Keratinocyte (primary cell): ENCODE results near the gene GJC3. TPM values are rescaled to one million over a fixed set of nuclear protein-coding genes. Genes with fewer than 3 reads are reported as not detected.

Source experiments
- DNase-seq: peaks from one replicate; pipeline ENCODE4 v3.0.0-alpha.2; 2011; ENCODE audit warnings: low read depth, missing footprints, low spot score
- FAIRE-seq: peaks from 2 replicates; lab custom pipeline; 2011; peaks lifted over from hg19 to GRCh38; lab: Jason Lieb, UNC
- H2AFZ ChIP-seq: 2 replicates; pipeline ENCODE4 v1.6.0; 2012; ENCODE audit warnings: low read length, control low read depth, inconsistent platforms; ENCODE audit not compliant: control insufficient read depth
- H3K27ac ChIP-seq: 2 replicates; pipeline ENCODE4 v1.5.1; 2011; ENCODE audit warnings: low read length; ENCODE audit not compliant: control insufficient read depth, insufficient read depth
- H3K27me3 ChIP-seq: 3 replicates; pipeline ENCODE4 v1.6.0; 2011; ENCODE audit warnings: low read length; ENCODE audit not compliant: control insufficient read depth, insufficient read depth; ENCODE audit errors: extremely low read depth
- H3K36me3 ChIP-seq, 2 experiments: 2 replicates in 1 of 2; 3 replicates in 1 of 2; pipeline ENCODE4 v1.5.1; 2011; ENCODE audit warnings: low read length in 2 of 2, mild to moderate bottlenecking in 1 of 2; ENCODE audit not compliant: control insufficient read depth in 2 of 2, insufficient read depth in 2 of 2; ENCODE audit errors: extremely low read depth in 1 of 2
- H3K4me1 ChIP-seq: 3 replicates; pipeline ENCODE4 v1.5.1; 2011; ENCODE audit warnings: low read length; ENCODE audit not compliant: control insufficient read depth, insufficient read depth; ENCODE audit errors: extremely low read depth
- H3K4me2 ChIP-seq: 3 replicates; pipeline ENCODE4 v1.6.0; 2011; ENCODE audit warnings: low read depth, low read length; ENCODE audit not compliant: control insufficient read depth, insufficient read depth; ENCODE audit errors: extremely low read depth
- H3K4me3 ChIP-seq, 3 experiments: fragments of 200-600 bp in 1 of 3; sonication (generic) in 1 of 3; 2 replicates in 2 of 3; 3 replicates in 1 of 3; pipeline ENCODE4 v1.5.1; 2011 to 2016; ENCODE audit warnings: low read length in 3 of 3, mild to moderate bottlenecking in 3 of 3, control low read depth in 2 of 3, inconsistent platforms in 1 of 3, low read depth in 1 of 3, mixed read lengths in 1 of 3, mixed run types in 1 of 3, moderate library complexity in 1 of 3; ENCODE audit not compliant: control insufficient read depth in 2 of 3, insufficient read depth in 2 of 3; ENCODE audit errors: extremely low read depth in 1 of 3
- H3K79me2 ChIP-seq: 2 replicates; pipeline ENCODE4 v1.6.0; 2012; ENCODE audit warnings: low read length; ENCODE audit not compliant: control insufficient read depth, insufficient read depth
- H3K9ac ChIP-seq: 3 replicates; pipeline ENCODE4 v1.6.0; 2011; ENCODE audit warnings: low read length; ENCODE audit not compliant: control insufficient read depth, insufficient read depth; ENCODE audit errors: extremely low read depth
- H3K9me1 ChIP-seq: 3 replicates; pipeline ENCODE4 v1.6.0; 2011; ENCODE audit warnings: low read length; ENCODE audit not compliant: control insufficient read depth, insufficient read depth; ENCODE audit errors: extremely low read depth
- H3K9me3 ChIP-seq: 2 replicates; pipeline ENCODE4 v1.5.1; 2012; ENCODE audit warnings: low read depth, low read length; ENCODE audit not compliant: control insufficient read depth
- H4K20me1 ChIP-seq: 3 replicates; pipeline ENCODE4 v1.6.0; 2011; ENCODE audit warnings: low read length; ENCODE audit not compliant: control insufficient read depth, insufficient read depth; ENCODE audit errors: extremely low read depth
- CTCF ChIP-seq, 3 experiments: IDR thresholded peaks in 1 of 3; conservative IDR thresholded peaks in 1 of 3; optimal IDR thresholded peaks in 1 of 3; 2 replicates in 2 of 3; 3 replicates in 1 of 3; pipeline versions ENCODE3 to v1.5.1; 2011; ENCODE audit warnings: low read length in 3 of 3, mild to moderate bottlenecking in 3 of 3, moderate library complexity in 2 of 3, control low read depth in 1 of 3, inconsistent platforms in 1 of 3; ENCODE audit not compliant: insufficient read depth in 2 of 3; ENCODE audit errors: extremely low read depth in 1 of 3
- EZH2 ChIP-seq: IDR thresholded peaks from one replicate; pipeline ENCODE4 v1.6.1; 2012; ENCODE audit warnings: inconsistent platforms, mild to moderate bottlenecking, low read length, moderate library complexity
- dilution Hi-C: fragments of 300-500 bp; cut with MboI; formaldehyde crosslinking; loops from one replicate; pipeline ENCODE4 v1.7.0; 2020; ENCODE audit warnings: low sequenced_read_pairs; ENCODE audit not compliant: extremely low pct_ligation_motif_present
- polyA minus RNA-seq, 3 experiments: library from RNA; depleted of rRNA, polyadenylated mRNA; stranded (reverse); fragments of >200 nt; gene quantifications; 1 replicate in 1 of 3; 2 replicates in 1 of 3; 3 replicates in 1 of 3; pipeline ENCODE4 v1.2.3, GENCODE V29; 2011
- polyA plus RNA-seq, 5 experiments: library from polyadenylated mRNA; depleted of rRNA in 3 of 5; stranded (reverse) in 3 of 5; stranded (forward) in 1 of 5; unstranded in 1 of 5; fragments of >200 nt; gene quantifications; 1 replicate in 1 of 5; 2 replicates in 3 of 5; 3 replicates in 1 of 5; pipeline versions ENCODE4 v1.2.1 to v1.2.3, GENCODE V29; 2011 to 2012; ENCODE audit warnings: missing spikeins in 2 of 5, low read depth in 1 of 5, low replicate concordance in 1 of 5

Gene GJC3, protein sequence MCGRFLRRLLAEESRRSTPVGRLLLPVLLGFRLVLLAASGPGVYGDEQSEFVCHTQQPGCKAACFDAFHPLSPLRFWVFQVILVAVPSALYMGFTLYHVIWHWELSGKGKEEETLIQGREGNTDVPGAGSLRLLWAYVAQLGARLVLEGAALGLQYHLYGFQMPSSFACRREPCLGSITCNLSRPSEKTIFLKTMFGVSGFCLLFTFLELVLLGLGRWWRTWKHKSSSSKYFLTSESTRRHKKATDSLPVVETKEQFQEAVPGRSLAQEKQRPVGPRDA
- polyA plus RNA-seq (not detected in 3 replicates), polyA minus RNA-seq (0.26 TPM in 1 of 3 replicates, not detected in the others)
- polyA plus RNA-seq (2011; ENCODE audit: low read depth): 0.24 TPM
- polyA plus RNA-seq (2011; cell fraction: cytosol; rRNA removed): not detected in 2 replicates
- not detected in 2 replicates for polyA plus RNA-seq (2011; cell fraction: nucleus; rRNA removed)
- 0.55 TPM in 1 of 2 replicates, not detected in the other for polyA plus RNA-seq (2012; ENCODE audit: low replicate concordance)
- polyA minus RNA-seq (2011; cell fraction: cytosol; rRNA and poly(A)+ RNA removed): not detected
- not detected in 2 replicates for polyA minus RNA-seq (2011; cell fraction: nucleus; rRNA and poly(A)+ RNA removed)

DNA sequence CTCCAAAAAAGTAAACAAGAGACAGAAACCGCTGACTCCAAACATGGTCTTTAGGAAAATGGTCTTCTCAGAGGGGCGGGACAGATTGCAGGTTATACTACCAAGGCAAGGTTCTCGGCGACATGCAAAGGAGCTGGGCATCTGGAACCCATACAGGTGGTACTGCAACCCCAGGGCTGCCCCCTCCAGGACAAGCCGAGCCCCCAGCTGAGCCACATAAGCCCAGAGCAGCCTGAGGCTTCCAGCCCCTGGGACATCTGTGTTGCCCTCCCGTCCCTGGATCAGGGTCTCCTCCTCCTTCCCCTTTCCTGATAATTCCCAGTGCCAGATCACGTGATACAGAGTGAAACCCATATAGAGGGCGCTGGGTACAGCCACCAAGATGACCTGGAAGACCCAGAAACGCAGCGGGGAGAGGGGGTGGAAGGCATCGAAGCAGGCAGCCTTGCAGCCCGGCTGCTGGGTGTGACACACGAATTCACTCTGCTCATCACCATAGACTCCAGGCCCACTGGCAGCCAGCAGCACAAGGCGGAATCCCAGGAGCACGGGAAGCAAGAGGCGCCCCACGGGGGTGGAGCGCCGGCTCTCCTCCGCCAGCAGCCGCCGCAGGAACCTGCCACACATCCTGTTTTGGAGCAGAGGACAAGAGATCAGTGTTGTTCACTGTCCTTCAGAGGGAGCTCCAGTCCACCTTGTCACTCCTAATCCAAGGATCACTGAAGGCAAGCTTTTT lies at the start of gene GJC3:
GJC3 (minus strand) TSS at position 627 of the 736 bp plus-strand sequence; CDS start at position 627, 0 bp downstream.
- peak within 1 kb of the TSS in 2 of 3 experiments; percentile 6 to 12 for H3K4me3 ChIP-seq
- no peaks in the 10 kb centered on the region for H4K20me1 ChIP-seq
- peak within 1 kb of the TSS; percentile 65 for H3K4me2 ChIP-seq
- no peak within 1 kb of the TSS for H3K9ac ChIP-seq
- dilution Hi-C loops: no loop called here
- no peaks in the 10 kb centered on the region for H3K9me1 ChIP-seq
- H2AFZ ChIP-seq: peak within 1 kb of the TSS; percentile 72
- H3K27me3 ChIP-seq: peaks cover 4% of the 10 kb centered on the region
- no peak within 1 kb of the TSS for H3K27ac ChIP-seq
- no peaks in the 10 kb centered on the region for H3K79me2 ChIP-seq
- H3K4me1 ChIP-seq: peaks cover 10% of the 10 kb centered on the region
- no peaks in the 10 kb centered on the region for H3K9me3 ChIP-seq
- H3K36me3 ChIP-seq: no peaks in the 10 kb centered on the region
- TF ChIP-seq CTCF (optimal IDR thresholded peaks at IDR 0.05 in 1 of 3, IDR thresholded peaks at IDR 0.05 in 1 of 3, conservative IDR thresholded peaks at IDR 0.05 in 1 of 3; ENCODE audit: extremely low read depth in 1 of 3, insufficient read depth in 2 of 3, low read length in 3 of 3) (peak; percentile 23 to 69 (median 50)), EZH2 (no peak)
- DNase-seq (peak; percentile 17), FAIRE-seq (peak; percentile 20)

- DNase-seq: no peak
- no peaks in the 10 kb centered on the region for H3K79me2 ChIP-seq
- dilution Hi-C loops: no loop called here
These were observed 47.2 kb upstream of the GJC3 start for GRCh38 chr7:99976626-99977025.

More at GRCh38 chr7:99976626-99977025, 47.2 kb upstream of the GJC3 start:
- Histone ChIP-seq H3K27ac (no peak overlapping the region), H3K4me2 (no peak overlapping the region), H3K9me3 (no peaks in the 10 kb centered on the region), H4K20me1 (no peaks in the 10 kb centered on the region), H3K27me3 (no peaks in the 10 kb centered on the region), H3K9ac (no peak overlapping the region), H3K4me3 (no peak overlapping the region), H3K4me1 (no peaks in the 10 kb centered on the region), H2AFZ (no peak overlapping the region), H3K36me3 (no peaks in the 10 kb centered on the region), H3K9me1 (no peaks in the 10 kb centered on the region)
- TF ChIP-seq EZH2 (no peak), CTCF (optimal IDR thresholded peaks at IDR 0.05 in 1 of 3, IDR thresholded peaks at IDR 0.05 in 1 of 3, conservative IDR thresholded peaks at IDR 0.05 in 1 of 3; ENCODE audit: extremely low read depth in 1 of 3, insufficient read depth in 2 of 3, low read length in 3 of 3) (no peak)
- FAIRE-seq: no peak
